SK-N-MC (cell line): Measurements from ENCODE around the gene OPRM1.

ENCODE experiments used
- EZH2 ChIP-seq: fragments of 200-600 bp; sonication (generic); IDR thresholded peaks from one replicate; pipeline ENCODE4 v1.6.1; 2017; ENCODE audit warnings: antibody characterized with exemption
- FOXP2 ChIP-seq: optimal IDR thresholded peaks from 2 replicates; pipeline ENCODE3; 2011; ENCODE audit warnings: mild to moderate bottlenecking, moderate library complexity; ENCODE audit not compliant: insufficient read depth; ENCODE audit errors: extremely low read length, control extremely low read depth
- POLR2AphosphoS5 ChIP-seq: IDR thresholded peaks from 2 replicates; pipeline ENCODE4 v1.6.1; 2012; ENCODE audit warnings: mild to moderate bottlenecking, low read depth, low read length, borderline replicate concordance

DNA sequence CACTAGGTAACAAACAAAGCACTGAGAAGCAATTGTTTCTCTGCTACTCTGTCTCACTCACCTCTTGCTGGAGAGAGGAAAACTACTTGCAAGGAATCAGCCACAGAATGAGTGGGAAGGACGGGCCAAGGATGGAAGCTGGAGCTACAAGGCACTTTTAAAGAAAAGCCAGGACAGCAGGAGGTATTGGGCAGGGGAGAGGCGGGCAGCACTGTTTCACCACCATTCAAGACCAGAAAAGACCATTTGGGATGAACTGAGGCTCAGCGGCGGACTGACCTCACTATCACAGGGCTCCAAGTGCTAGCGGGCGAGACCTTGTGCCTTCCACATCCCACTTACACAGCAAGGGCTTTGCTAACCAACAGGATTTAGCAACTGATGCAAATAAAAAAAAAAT is 180.2 kb downstream of the OPRM1 start:
- TF ChIP-seq POLR2AphosphoS5 (no peak), EZH2 (no peak), FOXP2 (no peak)
